ENCODE measurements around the gene EVX1.

EVX1 gene

GRCh38 chr7:27202018-27202861, 40.4 kb upstream of the EVX1 start:
- H3K4me1 Mint-ChIP-seq (ENCODE audit: low read depth): peaks cover 44% of the 10 kb centered on the region
- H3K36me3 Mint-ChIP-seq: no peaks in the 10 kb centered on the region

GRCh38 chr7:27202862-27203134, 39.8 kb upstream of the EVX1 start:
- H3K27ac Mint-ChIP-seq: no peak overlapping the region
- H3K27me3 Mint-ChIP-seq: peaks cover 60% of the 10 kb centered on the region
- no peak overlapping the region for H3K4me3 Mint-ChIP-seq
- no peaks in the 10 kb centered on the region for H3K36me3 Mint-ChIP-seq
- H3K4me1 Mint-ChIP-seq (ENCODE audit: low read depth): peaks cover 44% of the 10 kb centered on the region
- H3K9me3 Mint-ChIP-seq (ENCODE audit: low read depth): no peaks in the 10 kb centered on the region

More at GRCh38 chr7:27202018-27202861, 40.4 kb upstream of the EVX1 start:
- Mint-ChIP-seq H3K27ac (no peak overlapping the region), H3K27me3 (peaks cover 61% of the 10 kb centered on the region), H3K4me3 (no peak overlapping the region), H3K9me3 (ENCODE audit: low read depth) (no peaks in the 10 kb centered on the region)

- H3K9me3 Mint-ChIP-seq (ENCODE audit: low read depth): no peaks in the 10 kb centered on the region
- peaks cover 40% of the 10 kb centered on the region for H3K4me1 Mint-ChIP-seq (ENCODE audit: low read depth)
- H3K27me3 Mint-ChIP-seq: peaks cover 57% of the 10 kb centered on the region
- no peak overlapping the region for H3K4me3 Mint-ChIP-seq
- no peak overlapping the region for H3K27ac Mint-ChIP-seq
- H3K36me3 Mint-ChIP-seq: no peaks in the 10 kb centered on the region
Observed at GRCh38 chr7:27203365-27203953, 39.1 kb upstream of the EVX1 start.

- Mint-ChIP-seq H3K9me3 (ENCODE audit: low read depth) (no peaks in the 10 kb centered on the region), H3K27me3 (peaks cover 61% of the 10 kb centered on the region), H3K4me3 (no peak overlapping the region), H3K36me3 (no peaks in the 10 kb centered on the region), H3K27ac (no peak overlapping the region), H3K4me1 (ENCODE audit: low read depth) (peaks cover 38% of the 10 kb centered on the region)
Observed at GRCh38 chr7:27203964-27204594, 38.5 kb upstream of the EVX1 start.

GRCh38 chr7:27204851-27205322, 37.7 kb upstream of the EVX1 start:
- Mint-ChIP-seq H3K27me3 (peaks cover 66% of the 10 kb centered on the region), H3K9me3 (ENCODE audit: low read depth) (no peaks in the 10 kb centered on the region), H3K36me3 (no peaks in the 10 kb centered on the region), H3K27ac (no peak overlapping the region), H3K4me1 (ENCODE audit: low read depth) (peaks cover 37% of the 10 kb centered on the region), H3K4me3 (peak overlapping the region; percentile 10)

- Mint-ChIP-seq H3K27me3 (peaks cover 71% of the 10 kb centered on the region), H3K4me1 (ENCODE audit: low read depth) (peaks cover 38% of the 10 kb centered on the region), H3K9me3 (ENCODE audit: low read depth) (no peaks in the 10 kb centered on the region), H3K4me3 (peak overlapping the region; percentile 40), H3K27ac (no peak overlapping the region), H3K36me3 (no peaks in the 10 kb centered on the region)
Observed at GRCh38 chr7:27205325-27206280, 37.0 kb upstream of the EVX1 start.

GRCh38 chr7:27207348-27207985, 35.1 kb upstream of the EVX1 start:
- H3K4me1 Mint-ChIP-seq (ENCODE audit: low read depth): peaks cover 24% of the 10 kb centered on the region
- no peak overlapping the region for H3K27ac Mint-ChIP-seq
- peaks cover 75% of the 10 kb centered on the region for H3K27me3 Mint-ChIP-seq
- no peaks in the 10 kb centered on the region for H3K9me3 Mint-ChIP-seq (ENCODE audit: low read depth)
- no peaks in the 10 kb centered on the region for H3K36me3 Mint-ChIP-seq
- H3K4me3 Mint-ChIP-seq: no peak overlapping the region

- Mint-ChIP-seq H3K4me3 (no peak overlapping the region), H3K9me3 (ENCODE audit: low read depth) (no peaks in the 10 kb centered on the region), H3K4me1 (ENCODE audit: low read depth) (peaks cover 25% of the 10 kb centered on the region), H3K27ac (no peak overlapping the region), H3K27me3 (peaks cover 73% of the 10 kb centered on the region), H3K36me3 (no peaks in the 10 kb centered on the region)
Observed at GRCh38 chr7:27208998-27209397, 33.6 kb upstream of the EVX1 start.

- no peaks in the 10 kb centered on the region for H3K36me3 Mint-ChIP-seq
- peak overlapping the region; percentile 15 for H3K4me3 Mint-ChIP-seq
- peaks cover 18% of the 10 kb centered on the region for H3K4me1 Mint-ChIP-seq (ENCODE audit: low read depth)
- H3K9me3 Mint-ChIP-seq (ENCODE audit: low read depth): no peaks in the 10 kb centered on the region
- no peak overlapping the region for H3K27ac Mint-ChIP-seq
- peaks cover 72% of the 10 kb centered on the region for H3K27me3 Mint-ChIP-seq
Observed at GRCh38 chr7:27209933-27210440, 32.6 kb upstream of the EVX1 start.

GRCh38 chr7:27210441-27211083, 32.0 kb upstream of the EVX1 start:
- peaks cover 13% of the 10 kb centered on the region for H3K4me1 Mint-ChIP-seq (ENCODE audit: low read depth)
- H3K27ac Mint-ChIP-seq: no peak overlapping the region
- H3K36me3 Mint-ChIP-seq: no peaks in the 10 kb centered on the region
- peak overlapping the region; percentile 15 for H3K4me3 Mint-ChIP-seq
- no peaks in the 10 kb centered on the region for H3K9me3 Mint-ChIP-seq (ENCODE audit: low read depth)
- peaks cover 73% of the 10 kb centered on the region for H3K27me3 Mint-ChIP-seq

- Mint-ChIP-seq H3K36me3 (no peaks in the 10 kb centered on the region), H3K4me1 (ENCODE audit: low read depth) (peaks cover 12% of the 10 kb centered on the region), H3K27ac (no peak overlapping the region), H3K9me3 (ENCODE audit: low read depth) (no peaks in the 10 kb centered on the region), H3K4me3 (no peak overlapping the region), H3K27me3 (peaks cover 71% of the 10 kb centered on the region)
Observed at GRCh38 chr7:27211084-27211446, 31.5 kb upstream of the EVX1 start.

- H3K4me1 Mint-ChIP-seq (ENCODE audit: low read depth): peaks cover 12% of the 10 kb centered on the region
- H3K4me3 Mint-ChIP-seq: no peak overlapping the region
- peaks cover 67% of the 10 kb centered on the region for H3K27me3 Mint-ChIP-seq
Observed at GRCh38 chr7:27211764-27212204, 30.8 kb upstream of the EVX1 start.

GRCh38 chr7:27212497-27213432, 29.8 kb upstream of the EVX1 start:
- H3K4me1 Mint-ChIP-seq (ENCODE audit: low read depth): peaks cover 12% of the 10 kb centered on the region
- peaks cover 63% of the 10 kb centered on the region for H3K27me3 Mint-ChIP-seq
- peak overlapping the region; percentile 46 for H3K4me3 Mint-ChIP-seq
- H3K9me3 Mint-ChIP-seq (ENCODE audit: low read depth): no peaks in the 10 kb centered on the region
- no peaks in the 10 kb centered on the region for H3K36me3 Mint-ChIP-seq
- no peak overlapping the region for H3K27ac Mint-ChIP-seq

More at GRCh38 chr7:27211764-27212204, 30.8 kb upstream of the EVX1 start:
- no peaks in the 10 kb centered on the region for H3K36me3 Mint-ChIP-seq
- H3K27ac Mint-ChIP-seq: no peak overlapping the region
- no peaks in the 10 kb centered on the region for H3K9me3 Mint-ChIP-seq (ENCODE audit: low read depth)
